Hematopoietic multipotent progenitor cell (in vitro differentiated cells): Measurements from ENCODE around the gene MIPOL1. TPM values are rescaled to one million over a fixed set of nuclear protein-coding genes. Genes with fewer than 3 reads are reported as not detected.
"Not testable (repeated sequence)": the region's sequence is repeated elsewhere in the genome, so short reads cannot be mapped to it uniquely, and the experiment has no call there.

ENCODE experiments used
- DNase-seq, 3 donors: peaks; one replicate each; pipeline ENCODE4 v3.0.0-alpha.2; 2011 to 2015; ENCODE audit warnings: low read depth in 2 of 3, low spot score in 2 of 3
- total RNA-seq: library from RNA; depleted of rRNA; stranded (reverse); fragments of >200 nt; gene quantifications from one replicate; pipeline ENCODE4 v1.2.3, GENCODE V29; 2012

The MIPOL1 gene
- total RNA-seq, 1 donor: 1.3 TPM

DNA sequence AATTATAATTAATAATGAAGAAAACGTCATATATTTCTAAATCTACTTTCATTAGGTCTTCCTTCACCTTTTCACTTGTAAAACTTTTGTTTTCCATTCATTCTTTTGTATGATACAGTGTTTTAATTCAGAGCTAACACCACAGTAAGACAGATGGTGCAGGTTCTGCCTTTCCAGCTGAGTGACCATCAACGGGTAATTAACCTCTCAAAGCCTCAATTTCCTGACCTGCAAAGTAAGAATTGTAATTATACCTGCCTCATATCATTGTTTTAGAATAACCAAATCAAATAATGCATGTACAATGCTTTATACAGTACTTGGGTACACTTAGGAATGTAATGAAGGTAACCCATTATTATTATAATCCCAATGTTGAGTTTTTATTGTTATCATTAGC, 239.8 kb downstream of the MIPOL1 start:
- DNase-seq: no peak

DNA sequence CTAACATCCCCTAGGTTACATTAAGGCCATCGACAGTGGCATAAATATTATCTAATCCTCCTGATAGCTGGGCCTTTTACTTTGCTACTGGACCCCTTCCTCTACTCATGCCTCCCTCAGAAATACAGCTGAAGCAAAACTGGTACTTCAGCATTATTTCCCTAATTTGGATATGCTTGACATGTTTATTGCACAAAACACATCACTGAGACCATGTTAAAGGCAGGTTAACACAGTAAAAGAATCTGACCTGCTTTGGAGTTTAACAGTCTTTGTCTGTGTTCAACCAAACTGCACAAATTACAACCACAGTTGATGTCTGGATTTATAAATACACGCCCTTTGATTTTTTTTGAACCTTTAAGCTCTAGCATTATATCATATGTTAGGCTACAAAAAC, 240.7 kb downstream of the MIPOL1 start:
- no peak for DNase-seq

DNA sequence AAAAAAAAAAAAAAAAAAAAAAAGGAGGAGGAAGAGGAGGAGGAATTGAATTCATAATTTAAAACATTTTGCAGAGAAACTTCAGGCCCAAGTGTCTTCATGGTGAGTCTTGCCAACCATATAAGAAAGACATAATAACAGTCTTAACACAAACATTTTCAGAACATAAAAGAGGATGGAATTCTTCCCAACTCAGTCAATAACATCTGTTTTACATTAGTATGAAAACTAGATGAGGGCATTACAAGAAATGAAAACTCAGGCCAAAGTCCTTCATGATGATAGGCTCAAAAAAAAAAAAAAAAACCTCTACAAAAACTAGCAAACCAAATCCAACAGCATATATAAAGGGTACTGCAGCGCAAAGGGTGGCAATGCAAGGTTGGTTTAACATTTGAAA, 245.7 kb downstream of the MIPOL1 start:
- no peak for DNase-seq

DNA sequence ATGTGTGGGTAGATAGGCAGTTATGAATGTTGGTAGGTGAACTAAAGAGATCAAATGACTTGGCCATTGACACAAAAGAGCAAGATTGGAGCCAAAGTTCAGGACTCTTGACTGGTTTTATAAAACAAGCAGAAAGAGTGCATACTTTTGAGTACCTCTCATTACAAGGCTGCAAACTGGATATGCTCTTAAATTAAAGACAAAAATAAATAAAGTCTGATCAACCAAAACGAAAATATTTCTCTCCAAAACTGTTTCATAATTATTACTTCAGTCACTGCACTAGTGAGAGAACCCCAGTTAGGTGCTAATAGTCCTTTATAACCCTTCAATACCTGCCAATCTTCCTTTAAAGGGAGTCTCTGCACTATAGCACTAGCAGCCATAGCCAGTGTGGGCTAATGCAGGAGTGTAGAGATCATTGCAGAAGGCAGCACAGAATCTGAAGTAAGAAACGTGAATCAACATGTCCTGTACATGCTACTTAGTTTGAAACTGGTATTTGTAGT, 250.2 kb downstream of the MIPOL1 start:
- no peak for DNase-seq

DNA sequence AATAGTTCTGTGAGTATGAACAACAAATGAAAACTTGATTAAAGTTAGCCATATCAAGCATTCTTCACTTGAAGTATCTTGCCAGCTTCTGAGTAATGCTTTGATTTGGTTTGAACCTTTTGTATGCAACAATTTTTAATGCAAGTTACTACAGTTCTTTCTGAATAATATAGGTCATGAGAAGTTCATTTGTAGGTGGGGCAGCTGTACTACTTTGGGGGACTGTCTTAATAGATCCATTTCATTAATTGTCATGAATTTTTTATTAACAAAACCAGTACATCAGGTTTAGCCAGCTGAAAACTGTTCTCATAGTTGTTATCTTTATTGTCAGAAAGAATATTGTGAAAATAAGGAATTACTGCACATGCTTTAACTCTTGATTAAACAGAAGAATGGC, 254.6 kb downstream of the MIPOL1 start:
- DNase-seq: no peak

DNA sequence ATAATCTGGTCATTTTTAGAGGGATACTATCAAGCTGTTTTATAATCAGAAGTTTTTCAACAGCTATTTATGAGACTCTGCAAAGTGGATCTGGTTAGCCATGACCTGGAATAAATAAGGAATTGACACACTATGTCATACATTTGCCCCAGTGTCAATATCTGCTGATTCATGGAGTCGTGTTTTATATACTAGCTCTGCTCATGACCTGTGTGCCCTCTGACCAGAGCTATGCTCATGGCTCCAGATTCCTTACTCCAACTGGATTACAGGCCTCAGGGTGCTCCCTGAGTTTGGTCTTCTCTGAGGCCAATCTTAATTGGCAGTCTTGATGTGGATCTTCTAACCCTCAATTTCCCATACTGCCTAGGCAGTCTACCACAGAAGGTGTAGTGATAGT, 256.2 kb downstream of the MIPOL1 start:
- DNase-seq: no peak

DNA sequence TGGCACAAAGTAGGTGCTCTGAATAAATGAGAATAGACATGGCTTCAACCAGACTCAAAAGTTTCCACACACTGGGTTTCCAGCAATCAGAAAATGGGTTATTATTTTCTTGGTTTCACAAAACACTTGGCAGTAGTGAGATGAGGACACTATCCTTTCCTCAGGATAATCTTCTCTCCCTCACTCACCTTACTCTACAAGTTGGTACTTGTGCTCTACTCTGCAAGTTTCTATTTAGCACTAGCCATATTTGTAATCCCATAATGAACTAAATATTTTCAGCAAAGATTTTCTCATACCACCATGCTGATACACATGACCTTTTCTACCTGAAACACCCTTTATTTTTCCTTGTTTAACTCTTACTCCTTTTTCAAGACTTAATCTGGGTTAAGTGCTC, 259.6 kb downstream of the MIPOL1 start:
- no peak for DNase-seq

DNA sequence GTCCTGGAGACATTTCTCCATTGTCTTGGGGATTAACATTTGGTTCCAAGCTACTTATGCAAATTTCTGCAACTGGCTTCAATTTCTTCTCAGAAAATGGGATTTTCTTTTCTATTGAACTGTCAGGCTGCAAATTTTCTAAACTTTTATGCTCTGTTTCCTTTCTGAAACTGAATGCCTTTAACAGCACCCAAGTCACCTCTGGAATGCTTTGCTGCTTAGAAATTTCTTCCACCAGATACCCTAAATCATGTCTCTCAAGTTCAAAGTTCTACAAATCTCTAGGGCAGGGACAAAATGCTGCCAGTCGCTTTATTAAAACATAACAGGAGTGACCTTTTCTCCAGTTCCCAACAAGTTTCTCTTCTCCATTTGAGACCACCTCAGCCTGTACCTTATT, 264.7 kb downstream of the MIPOL1 start:
- DNase-seq: not testable (repeated sequence)

DNA sequence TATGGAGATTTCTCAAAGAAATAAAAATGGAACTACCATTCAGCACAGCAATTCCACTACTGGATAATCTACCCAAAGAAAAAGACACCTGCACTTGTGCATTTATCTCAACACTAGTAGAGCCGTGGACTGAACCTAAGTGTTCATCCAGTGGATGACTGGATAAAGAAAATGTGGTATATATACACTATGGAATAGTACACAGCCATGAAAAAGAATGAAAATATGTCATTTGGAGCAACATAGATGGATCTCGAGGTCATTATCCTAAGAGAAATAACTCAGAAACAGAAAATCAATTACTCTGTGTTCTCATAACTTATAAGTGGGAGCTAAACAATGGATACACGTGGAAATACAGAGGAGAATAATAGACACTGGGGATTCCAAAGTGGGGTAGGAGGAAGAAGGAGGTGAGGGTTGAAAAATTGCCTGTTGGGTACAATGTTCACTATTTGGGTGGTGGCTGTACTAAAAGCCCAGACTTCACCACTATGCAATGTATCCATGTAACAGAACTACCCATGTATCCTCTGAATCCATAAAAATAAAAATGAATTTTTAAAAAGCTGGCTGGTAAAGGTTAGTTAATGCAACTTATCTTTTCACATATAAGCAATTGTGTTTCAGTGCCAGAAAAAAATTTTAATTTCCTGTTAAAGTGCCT, 266.6 kb downstream of the MIPOL1 start:
- no peak for DNase-seq

DNA sequence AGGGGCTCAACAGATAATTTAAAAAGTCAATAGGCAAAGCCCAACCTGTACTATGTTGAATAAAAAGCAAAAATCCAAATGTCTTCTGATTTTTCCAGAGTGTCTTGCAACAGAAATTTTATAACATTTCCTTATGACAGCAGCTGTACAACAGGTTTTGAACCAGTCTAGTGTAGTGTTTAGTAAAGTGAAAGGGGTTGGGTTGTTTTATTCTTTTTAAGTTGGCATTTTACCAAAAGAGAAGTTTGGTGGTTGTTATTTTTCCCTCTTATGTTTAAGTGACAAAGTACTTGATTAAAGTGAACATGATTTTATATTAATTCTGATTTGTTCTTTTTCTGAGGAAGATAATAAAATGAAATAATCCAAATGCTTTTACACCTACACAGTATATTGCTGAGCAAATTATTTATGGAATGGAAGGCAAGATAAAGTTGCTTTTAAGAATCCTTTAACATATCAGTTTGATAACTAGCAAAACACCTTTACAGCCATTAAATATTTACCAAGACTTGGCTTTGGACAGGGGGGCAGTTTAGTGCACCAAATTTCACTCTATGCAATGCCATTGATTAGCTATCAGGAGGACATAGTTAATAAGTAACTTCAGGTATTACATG, 268.4 kb downstream of the MIPOL1 start:
- no peak for DNase-seq

DNA sequence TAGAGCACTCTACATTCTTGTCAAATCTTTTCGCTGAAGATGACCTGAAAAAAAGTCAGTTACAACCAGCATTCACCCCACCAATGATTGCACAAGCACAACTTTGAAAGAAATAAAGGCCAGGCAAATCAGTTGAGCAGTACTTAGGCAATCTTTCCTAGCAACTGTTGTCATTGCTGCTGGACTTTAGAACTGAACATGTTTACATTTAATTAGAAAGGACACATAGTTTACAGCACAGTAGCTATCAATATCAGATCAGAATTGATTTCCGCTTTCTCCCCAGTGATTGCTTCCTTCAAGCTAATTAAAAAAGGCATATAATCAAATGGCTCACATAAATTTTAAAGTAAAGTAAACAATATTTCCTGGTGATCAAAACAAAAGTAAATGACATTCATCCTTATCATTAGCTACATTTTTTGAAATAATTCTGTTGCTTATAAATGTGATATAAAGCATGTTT, 268.9 kb downstream of the MIPOL1 start:
- DNase-seq: no peak

DNA sequence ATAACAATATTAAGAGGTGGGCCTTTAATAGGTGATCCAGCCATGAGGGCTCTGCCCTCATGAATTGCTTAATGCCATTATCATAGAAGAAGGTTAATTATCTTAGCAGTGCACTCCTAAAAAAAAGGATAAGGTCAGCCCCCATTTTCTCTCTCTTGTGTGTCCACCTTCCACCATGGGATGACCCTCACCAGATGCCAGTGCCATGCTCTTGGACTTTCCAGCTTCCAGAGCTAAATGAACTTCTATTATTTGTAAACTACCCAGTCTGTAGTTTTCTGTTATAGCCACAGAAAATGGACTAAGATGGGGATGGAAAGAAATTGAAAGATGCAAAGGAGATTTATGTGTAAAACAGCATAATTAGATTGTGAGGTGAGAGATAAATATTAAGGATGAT, 271.9 kb downstream of the MIPOL1 start:
- DNase-seq: no peak

DNA sequence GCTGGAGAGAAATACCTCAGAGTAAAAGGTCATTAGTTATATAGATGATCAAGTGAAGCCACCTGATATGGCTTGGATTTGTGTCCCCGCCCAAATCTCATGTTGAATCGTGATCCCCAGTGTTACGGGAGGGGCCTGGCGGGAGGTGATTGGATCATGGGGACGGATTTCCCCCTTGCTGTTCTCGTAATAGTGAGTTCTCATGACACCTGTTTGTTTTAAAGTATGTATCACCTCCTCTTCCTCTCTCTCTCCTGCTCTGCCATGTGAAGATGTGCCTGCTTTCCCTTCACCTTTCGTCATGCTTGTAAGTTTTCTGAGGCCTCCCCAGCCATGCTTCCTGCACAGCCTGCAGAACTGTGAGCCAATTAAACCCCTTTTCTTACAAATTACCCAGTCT, 272.5 kb downstream of the MIPOL1 start:
- DNase-seq: no peak

DNA sequence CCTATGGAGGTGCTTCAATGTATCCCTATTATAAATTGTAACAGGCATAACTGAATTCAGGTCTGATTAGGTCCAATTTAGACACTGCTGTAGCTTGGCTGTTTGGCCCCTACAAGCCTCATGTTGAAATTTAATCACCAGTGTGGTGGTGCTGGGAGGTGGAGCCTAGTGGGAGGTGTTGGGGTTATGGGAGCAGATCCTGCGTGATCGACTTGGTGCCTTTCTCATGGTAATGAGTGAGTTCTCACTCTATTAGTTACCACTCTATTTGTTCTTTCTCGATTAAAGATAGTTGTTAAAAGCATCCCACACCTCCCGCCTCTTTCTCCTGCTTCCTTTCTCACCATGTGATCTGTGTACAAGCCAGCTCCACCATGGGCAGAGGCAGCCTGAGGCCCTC, 275.2 kb downstream of the MIPOL1 start:
- DNase-seq: no peak

DNA sequence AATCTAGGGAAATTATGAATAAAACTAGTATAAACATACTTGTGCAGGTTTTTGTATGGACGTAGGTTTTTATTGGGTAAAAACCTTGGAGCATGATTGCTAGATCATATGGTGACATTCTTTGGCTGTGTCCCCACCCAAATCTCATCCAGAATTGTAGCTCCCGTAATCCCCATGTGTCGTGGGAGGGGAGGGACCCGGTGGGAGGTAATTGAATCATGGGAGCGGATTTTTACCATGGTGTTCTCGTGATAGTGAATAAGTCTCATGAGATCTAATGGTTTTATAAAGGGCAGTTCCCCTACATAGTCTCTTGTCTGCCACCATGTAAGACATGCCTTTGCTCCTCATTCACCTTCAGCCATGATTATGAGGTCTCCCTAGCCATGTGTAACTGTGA, 276.5 kb downstream of the MIPOL1 start:
- DNase-seq: no peak

DNA sequence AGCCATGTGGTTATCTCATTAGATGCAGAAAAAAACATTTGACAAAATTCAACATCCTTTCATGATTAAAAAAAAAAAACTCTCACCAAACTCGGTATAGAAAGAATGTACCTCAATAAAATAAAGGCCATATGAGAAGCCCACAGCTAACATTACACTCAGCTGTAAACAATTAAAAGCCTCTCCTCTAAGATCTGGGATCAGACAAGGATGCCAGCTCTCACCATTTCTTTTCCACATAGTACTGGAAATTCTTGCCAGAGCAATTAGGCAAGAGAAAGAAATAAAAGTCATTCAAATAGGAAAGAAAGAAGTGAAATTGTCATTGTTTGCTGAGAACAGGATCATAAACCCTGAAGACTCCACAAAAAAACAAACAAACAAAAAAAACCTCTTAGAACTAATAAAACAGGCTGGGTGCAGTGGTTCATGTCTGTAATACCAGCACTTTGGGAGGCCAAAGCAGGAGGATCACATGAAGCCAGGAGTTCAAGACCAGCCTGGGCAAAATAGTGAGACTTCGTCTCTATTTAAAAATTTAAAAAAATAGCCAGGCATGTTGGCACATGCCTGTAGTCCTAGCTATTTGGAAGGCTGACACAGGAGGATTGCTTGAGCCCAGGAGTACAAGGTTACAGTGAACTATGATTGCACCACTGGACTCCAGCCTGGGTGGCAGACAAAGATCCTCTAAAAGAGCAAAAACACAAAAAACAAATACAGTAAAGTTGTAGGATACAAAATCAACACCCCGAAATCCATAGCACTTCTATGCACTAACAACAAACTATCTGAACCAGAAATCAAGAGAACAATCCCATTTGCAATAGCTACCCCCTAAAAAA, 282.9 kb downstream of the MIPOL1 start:
- no peak for DNase-seq

DNA sequence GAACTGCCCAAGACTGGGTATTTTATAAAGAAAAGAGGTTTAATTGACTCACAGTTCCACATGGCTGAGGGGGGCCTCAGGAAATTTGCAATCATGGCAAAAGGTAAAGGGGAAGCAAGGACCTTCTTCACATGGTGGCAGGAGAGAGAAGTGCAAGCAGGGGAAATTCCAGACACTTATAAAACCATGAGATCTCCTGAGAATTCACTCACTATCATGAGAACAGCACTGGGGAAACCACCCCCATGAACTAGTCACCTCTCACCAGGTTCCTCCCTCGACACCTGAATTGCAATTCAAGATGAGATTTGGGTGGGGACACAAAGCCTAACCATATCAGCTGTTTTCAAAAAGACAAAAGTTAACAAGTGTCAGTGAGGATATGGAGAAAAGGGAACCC, 284.7 kb downstream of the MIPOL1 start:
- no peak for DNase-seq

DNA sequence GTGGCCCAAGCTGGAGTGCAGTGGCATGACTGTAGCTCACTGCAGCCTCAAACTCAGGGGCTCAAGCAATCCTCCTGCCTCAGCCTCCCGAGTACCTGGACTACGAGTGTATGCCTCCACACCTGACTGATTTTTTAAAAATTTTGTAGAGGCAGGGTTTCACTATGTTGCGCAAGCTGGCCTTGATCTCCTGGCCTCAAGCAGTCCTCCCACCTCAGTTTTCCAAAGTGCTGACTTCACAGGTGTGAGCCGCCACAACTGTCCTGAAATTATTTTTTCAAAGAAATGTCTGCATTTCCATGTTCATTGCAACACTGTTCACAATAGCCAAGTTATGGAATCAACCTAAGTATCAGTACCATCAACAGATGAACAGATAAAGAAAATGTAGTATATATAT, 285.9 kb downstream of the MIPOL1 start:
- no peak for DNase-seq

DNA sequence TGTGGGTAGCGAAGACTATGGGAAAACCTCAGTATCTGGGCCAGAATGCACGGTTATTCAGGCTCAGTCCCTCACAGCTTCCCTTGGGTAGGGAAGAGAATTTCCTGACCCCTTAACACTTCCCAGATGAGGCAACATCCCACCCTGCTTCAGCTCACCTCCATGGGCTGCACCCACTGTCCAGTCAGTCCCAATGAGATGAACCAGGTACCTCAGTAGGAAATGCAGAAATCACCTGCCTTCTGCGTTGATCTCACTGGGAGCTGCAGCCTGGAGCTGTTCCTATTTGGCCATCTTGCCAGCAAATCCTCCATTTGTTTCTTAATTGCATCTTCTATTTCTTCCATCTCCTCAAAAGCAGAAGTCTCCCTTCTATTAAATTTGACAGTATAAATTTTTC, 292.9 kb downstream of the MIPOL1 start:
- DNase-seq: no peak

DNA sequence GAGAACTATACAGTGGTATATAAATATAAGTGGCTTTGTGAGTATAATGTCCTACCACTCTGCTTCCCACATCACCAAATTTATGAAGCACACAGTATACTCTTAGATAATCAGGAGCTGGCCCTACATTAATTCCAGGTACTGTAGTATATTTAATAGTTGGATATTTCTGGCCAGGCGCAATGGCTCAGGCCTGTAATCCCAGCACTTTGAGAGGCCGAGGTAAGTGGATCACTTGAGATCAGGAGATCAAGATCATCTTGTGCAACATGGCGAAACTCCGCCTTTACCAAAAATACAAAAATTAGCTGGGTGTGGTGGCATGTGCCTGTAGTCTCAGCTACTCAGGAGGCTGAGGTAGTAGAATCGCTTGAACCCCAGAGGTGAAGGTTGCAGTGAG, 293.3 kb downstream of the MIPOL1 start:
- DNase-seq: no peak

DNA sequence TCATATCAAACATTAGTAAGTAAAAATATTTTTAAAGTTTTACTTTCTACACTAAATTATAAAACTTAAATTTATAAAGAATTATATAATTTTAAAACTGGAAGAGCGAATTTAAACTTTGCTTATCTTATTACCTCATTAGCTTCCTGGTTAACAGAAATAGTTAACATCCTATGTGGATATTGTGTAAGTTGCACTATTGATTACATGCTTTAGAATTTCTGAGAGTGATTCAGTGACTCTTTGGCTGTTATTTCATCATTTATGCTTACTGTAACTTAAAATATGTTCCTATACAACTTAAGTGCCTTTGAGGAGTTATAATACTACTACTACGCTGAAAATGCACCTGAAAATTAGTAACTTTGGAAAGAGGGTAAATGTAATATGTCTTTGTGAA, 295.9 kb downstream of the MIPOL1 start:
- DNase-seq: no peak

DNA sequence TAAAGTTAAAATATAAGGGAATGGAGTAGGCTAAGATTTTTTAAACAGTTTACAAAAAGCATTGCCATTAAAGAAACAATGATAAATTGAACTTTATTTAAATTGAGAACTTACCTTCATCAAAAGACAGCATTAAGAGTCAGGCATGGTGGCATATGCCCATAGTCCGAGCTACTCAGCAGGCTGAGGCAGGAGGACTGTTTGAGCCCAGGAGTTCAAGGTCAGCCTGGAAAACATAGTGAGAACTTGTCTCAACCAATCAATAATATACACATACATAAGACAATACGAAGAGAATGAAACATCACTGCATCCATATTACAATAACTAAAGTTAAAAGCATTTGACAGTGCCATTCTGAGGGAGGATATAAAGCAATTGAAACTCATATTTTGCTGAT, 299.7 kb downstream of the MIPOL1 start:
- DNase-seq: no peak
